GM23248 (cell line): ENCODE results near the gene VAMP2. TPM values are rescaled to one million over a fixed set of nuclear protein-coding genes. Genes with fewer than 3 reads are reported as not detected.

Experiments used
- DNase-seq: peaks from one replicate; pipeline ENCODE4 v3.0.0-alpha.2; 2015
- H2AFZ ChIP-seq: fragments of 200-600 bp; sonication (generic); 2 replicates; pipeline ENCODE4 v1.6.1; 2016; ENCODE audit warnings: antibody characterized with exemption
- H3F3A ChIP-seq: fragments of 200-600 bp; sonication (generic); 2 replicates; pipeline ENCODE4 v1.6.1; 2016; ENCODE audit warnings: mild to moderate bottlenecking, antibody characterized with exemption, mixed run types; ENCODE audit not compliant: insufficient read depth
- H3K27ac ChIP-seq: fragments of 200-600 bp; sonication (generic); 2 replicates; pipeline ENCODE4 v1.5.1; 2016; ENCODE audit warnings: mild to moderate bottlenecking
- H3K27me3 ChIP-seq: fragments of 200-600 bp; sonication (generic); replicated peaks from 2 replicates; pipeline ENCODE4 v1.6.1; 2016; ENCODE audit warnings: mild to moderate bottlenecking; ENCODE audit not compliant: insufficient read depth
- H3K36me3 ChIP-seq: fragments of 200-600 bp; sonication (generic); 2 replicates; pipeline ENCODE4 v1.6.1; 2016; ENCODE audit warnings: low read depth, mild to moderate bottlenecking
- H3K4me1 ChIP-seq: fragments of 200-600 bp; sonication (generic); 2 replicates; pipeline ENCODE4 v1.6.1; 2016; ENCODE audit warnings: mild to moderate bottlenecking; ENCODE audit not compliant: insufficient read depth
- H3K4me2 ChIP-seq: fragments of 200-600 bp; sonication (generic); one replicate; pipeline ENCODE4 v1.6.1; 2016; ENCODE audit warnings: mild to moderate bottlenecking; ENCODE audit not compliant: unreplicated experiment
- H3K4me3 ChIP-seq: fragments of 200-600 bp; sonication (generic); 2 replicates; pipeline ENCODE4 v1.5.1; 2016; ENCODE audit warnings: mild to moderate bottlenecking
- H3K79me2 ChIP-seq: fragments of 200-600 bp; sonication (generic); 2 replicates; pipeline ENCODE4 v1.6.1; 2016; ENCODE audit warnings: mild to moderate bottlenecking; ENCODE audit not compliant: insufficient read depth
- H3K9ac ChIP-seq: fragments of 200-600 bp; sonication (generic); 2 replicates; pipeline ENCODE4 v1.6.1; 2016; ENCODE audit warnings: mild to moderate bottlenecking
- H3K9me2 ChIP-seq: fragments of 200-600 bp; sonication (generic); 2 replicates; pipeline ENCODE4 v1.6.1; 2016; ENCODE audit warnings: mixed run types, mild to moderate bottlenecking, moderate library complexity; ENCODE audit not compliant: insufficient read depth
- H3K9me3 ChIP-seq: fragments of 200-600 bp; sonication (generic); one replicate; pipeline ENCODE4 v1.6.1; 2017; ENCODE audit warnings: low read depth
- H4K20me1 ChIP-seq: fragments of 200-600 bp; sonication (generic); 2 replicates; pipeline ENCODE4 v1.6.0; 2016; ENCODE audit not compliant: insufficient read depth
- EZH2 ChIP-seq: fragments of 200-600 bp; sonication (generic); IDR thresholded peaks from 2 replicates; pipeline ENCODE4 v1.6.1; 2018; ENCODE audit warnings: antibody characterized with exemption, mild to moderate bottlenecking; ENCODE audit not compliant: insufficient read depth, poor library complexity, severe bottlenecking
- EZH2phosphoT487 ChIP-seq: fragments of 200-600 bp; sonication (generic); IDR thresholded peaks from 2 replicates; pipeline ENCODE4 v1.6.1; 2018; ENCODE audit warnings: antibody characterized with exemption, moderate library complexity, mild to moderate bottlenecking, low read depth; ENCODE audit not compliant: insufficient read depth
- WGBS, 2 experiments: methylation state at CpG; one replicate each; pipeline ENCODE4 v1.1.6; 2015 to 2017; ENCODE audit warnings: low lambda C conversion rate in 2 of 2, low coverage in 1 of 2; ENCODE audit errors: missing lambda C conversion rate in 2 of 2; 5-methylcytosine and 5-hydroxymethylcytosine counted together
- in situ Hi-C: fragments of 300-500 bp; cut with MboI; formaldehyde crosslinking; loops from 2 replicates; pipeline ENCODE4 v1.15.0; 2020
- polyA plus RNA-seq: library from polyadenylated mRNA; unstranded; fragments of >200 nt; fragmentation: Nextera tagmentation; extraction: Ambion mirVana; gene quantifications from 2 replicates; pipeline ENCODE4 v1.2.1, GENCODE V29; 2016
- total RNA-seq: library from RNA; depleted of rRNA; stranded (reverse); fragments of >200 nt; shearing (Covaris generic); gene quantifications from 2 replicates; pipeline ENCODE4 v1.2.3, GENCODE V29; 2014

The VAMP2 gene
- total and polyA plus RNA-seq, 2 experiments from 2014 or later = 6.5 to 27.1 TPM

DNA sequence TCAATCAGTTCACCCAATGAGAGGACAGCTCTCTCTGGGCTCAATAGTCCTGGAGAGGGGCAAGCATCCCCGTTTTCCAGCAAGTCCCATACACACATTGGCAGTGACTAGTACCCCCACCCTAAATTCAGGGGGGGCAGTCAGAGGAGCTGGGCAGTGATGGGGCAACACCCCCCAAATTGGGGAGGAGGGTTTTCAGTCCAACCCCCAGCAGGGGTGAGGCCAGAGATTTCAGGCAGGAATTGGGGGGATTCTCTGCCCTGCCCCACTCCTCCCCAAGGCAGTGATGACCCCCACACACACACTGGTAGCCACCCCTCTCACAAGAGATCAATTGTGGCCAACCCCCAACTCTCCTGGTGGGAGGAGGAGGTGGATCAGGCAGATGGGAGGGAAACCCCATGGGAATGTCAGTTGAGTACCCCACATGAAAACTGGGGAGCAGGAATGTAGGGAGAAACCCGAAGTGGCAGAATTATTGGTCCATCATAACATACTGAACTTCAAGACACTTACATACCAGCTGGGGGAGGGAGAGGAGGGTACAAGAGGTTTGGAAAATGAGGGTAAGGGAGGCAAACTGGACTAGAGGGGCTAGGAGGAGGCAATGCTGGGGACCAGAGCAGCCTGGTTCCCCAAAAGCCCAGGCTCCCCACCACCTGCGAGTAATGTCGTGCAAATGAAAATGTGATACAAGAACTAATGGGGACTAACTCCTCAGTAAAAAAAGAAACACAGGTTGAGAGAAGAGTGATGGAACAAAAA is 3.1 kb downstream of the VAMP2 start:
- in situ Hi-C loops = no loop called here
- Histone ChIP-seq H3K27ac (no peak overlapping the region), H3K9ac (no peak overlapping the region), H4K20me1 (no peaks in the 10 kb centered on the region), H3K36me3 (no peaks in the 10 kb centered on the region), H3F3A (peaks cover 31% of the 10 kb centered on the region), H3K9me2 (no peaks in the 10 kb centered on the region), H3K9me3 (no peaks in the 10 kb centered on the region), H2AFZ (no peak overlapping the region), H3K4me3 (no peak overlapping the region), H3K79me2 (peaks cover 33% of the 10 kb centered on the region), H3K4me1 (peaks cover 43% of the 10 kb centered on the region), H3K4me2 (no peak overlapping the region), H3K27me3 (no peaks in the 10 kb centered on the region)
- no peak for DNase-seq
- 71 to 74% methylated on average over 4 of the region's 4 CpGs for WGBS, 2 experiments
- TF ChIP-seq EZH2phosphoT487 (no peak), EZH2 (no peak)

DNA sequence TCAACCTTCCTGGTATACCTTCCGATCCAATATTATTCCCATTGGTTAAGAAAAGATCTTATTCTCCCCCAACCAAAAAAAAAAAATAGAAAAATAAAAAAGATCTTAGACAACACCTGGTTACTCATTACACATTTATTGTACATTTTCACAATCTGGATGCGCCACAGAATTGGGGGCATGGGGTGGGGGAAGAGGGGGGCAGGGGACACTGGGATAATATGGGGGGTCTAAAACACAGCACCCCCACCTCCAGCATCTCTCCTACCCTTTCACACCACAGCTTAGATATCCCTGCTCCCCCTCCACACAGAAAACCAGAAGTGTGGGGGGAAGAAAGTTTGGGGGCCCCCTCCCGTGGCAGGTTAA is 3.7 kb downstream of the VAMP2 start:
- Histone ChIP-seq H3F3A (peaks cover 27% of the 10 kb centered on the region), H4K20me1 (no peaks in the 10 kb centered on the region), H3K27me3 (no peaks in the 10 kb centered on the region), H3K27ac (no peak overlapping the region), H3K4me1 (peaks cover 40% of the 10 kb centered on the region), H3K36me3 (no peaks in the 10 kb centered on the region), H3K4me2 (no peak overlapping the region), H3K4me3 (no peak overlapping the region), H2AFZ (no peak overlapping the region), H3K9me2 (no peaks in the 10 kb centered on the region), H3K9ac (no peak overlapping the region), H3K79me2 (peaks cover 36% of the 10 kb centered on the region), H3K9me3 (no peaks in the 10 kb centered on the region)
- 48 to 60% methylated on average over 3 of the region's 3 CpGs for WGBS, 2 experiments
- TF ChIP-seq EZH2phosphoT487 = no peak
- TF ChIP-seq EZH2 = no peak
- DNase-seq = no peak
- in situ Hi-C loops = no loop called here

DNA sequence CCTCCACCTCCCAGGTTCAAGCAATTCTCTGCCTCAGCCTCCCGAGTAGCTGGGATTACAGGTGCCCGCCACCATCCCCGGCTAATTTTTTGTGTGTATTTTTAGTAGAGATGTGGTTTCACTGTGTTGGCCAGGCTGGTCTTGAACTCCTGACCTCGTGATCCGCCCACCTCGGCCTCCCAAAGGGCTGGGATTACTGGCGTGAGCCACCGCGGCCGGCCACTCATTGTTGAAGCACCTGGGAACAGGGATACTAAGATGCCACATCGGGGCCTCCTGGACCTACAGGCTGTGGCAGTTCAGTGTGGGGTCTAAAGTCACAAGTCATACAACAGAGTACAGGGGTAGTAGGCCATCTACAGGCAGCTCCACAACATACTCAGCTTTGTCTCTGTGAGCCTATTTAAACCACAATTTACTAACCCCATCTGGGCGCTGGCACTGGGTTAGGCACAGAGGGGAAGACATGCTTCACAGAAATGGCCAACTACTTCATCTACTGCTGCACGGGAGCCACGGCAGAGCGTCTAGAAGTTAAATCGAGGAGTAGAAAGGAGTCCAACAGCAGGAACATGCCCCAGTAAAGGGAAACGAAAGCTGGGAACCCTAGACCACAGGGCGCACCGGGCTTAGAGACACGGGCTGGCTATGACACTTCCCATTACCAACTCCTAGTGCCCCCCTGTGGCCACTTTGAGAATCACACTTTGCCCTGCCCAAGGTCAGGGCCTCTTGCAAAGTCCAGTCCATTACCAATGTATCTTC is 4.3 kb downstream of the VAMP2 start:
- H3K9ac ChIP-seq = peak overlapping the region; percentile 64
- peaks cover 24% of the 10 kb centered on the region for H3F3A ChIP-seq
- H4K20me1 ChIP-seq = no peaks in the 10 kb centered on the region
- in situ Hi-C loops = no loop called here
- no peaks in the 10 kb centered on the region for H3K9me3 ChIP-seq
- no peak overlapping the region for H2AFZ ChIP-seq
- DNase-seq = peak; percentile 92
- H3K27ac ChIP-seq = peak overlapping the region; percentile 99
- H3K36me3 ChIP-seq = no peaks in the 10 kb centered on the region
- H3K4me1 ChIP-seq = peaks cover 38% of the 10 kb centered on the region
- TF ChIP-seq EZH2phosphoT487 = no peak
- no peak for TF ChIP-seq EZH2
- no peaks in the 10 kb centered on the region for H3K27me3 ChIP-seq
- no peak overlapping the region for H3K4me3 ChIP-seq
- H3K79me2 ChIP-seq = peaks cover 36% of the 10 kb centered on the region
- 48 to 53% methylated on average over 20 of the region's 20 CpGs for WGBS, 2 experiments
- H3K9me2 ChIP-seq = no peaks in the 10 kb centered on the region
- H3K4me2 ChIP-seq = no peak overlapping the region

DNA sequence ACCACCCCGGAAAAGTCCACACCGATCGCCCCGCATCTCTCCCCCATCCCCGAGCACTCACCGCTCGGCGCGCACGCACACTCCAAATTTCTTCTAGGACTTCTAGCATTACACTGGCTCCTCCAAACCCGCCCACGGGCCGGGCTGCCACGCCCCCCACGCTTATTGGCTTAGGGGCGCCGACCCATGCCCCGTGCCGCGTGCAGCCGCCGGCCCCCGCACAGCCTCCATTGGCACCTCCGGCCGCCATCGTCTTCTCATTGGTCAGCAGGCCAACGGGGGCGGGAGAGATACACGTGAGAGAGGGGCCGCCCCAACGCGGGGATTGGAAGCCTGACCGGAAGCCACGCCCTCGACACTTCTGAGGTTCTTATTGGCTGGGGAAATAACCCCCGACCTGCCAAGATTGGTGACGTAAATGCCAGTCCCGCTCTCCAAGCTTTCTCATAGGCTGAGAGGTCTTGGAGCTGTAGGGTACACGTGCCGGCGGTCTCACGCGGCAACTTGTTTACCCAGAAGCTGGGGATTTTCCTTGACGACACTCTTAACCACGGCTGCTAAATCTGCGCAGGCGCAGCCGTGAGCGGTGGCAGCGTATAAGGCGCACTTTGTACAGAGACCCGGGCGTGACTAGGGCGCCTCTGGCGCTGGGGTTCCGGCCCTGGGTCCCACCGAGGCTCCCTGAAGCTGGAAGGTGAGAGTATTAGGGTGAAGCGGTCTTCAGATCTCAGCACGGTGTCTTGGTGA is 6.3 kb downstream of the VAMP2 start:
- H3K4me3 ChIP-seq = peak overlapping the region; percentile 79
- TF ChIP-seq EZH2phosphoT487 = no peak
- no peak for TF ChIP-seq EZH2
- peaks cover 24% of the 10 kb centered on the region for H3K79me2 ChIP-seq
- H3K4me1 ChIP-seq = peaks cover 40% of the 10 kb centered on the region
- WGBS, 2 experiments = 0% methylated on average over 55 to 59 of the region's 59 CpGs
- peak overlapping the region; percentile 84 for H3K4me2 ChIP-seq
- H3K27ac ChIP-seq = peak overlapping the region; percentile 100
- H2AFZ ChIP-seq = no peak overlapping the region
- no peaks in the 10 kb centered on the region for H3K27me3 ChIP-seq
- H3K36me3 ChIP-seq = no peaks in the 10 kb centered on the region
- peaks cover 30% of the 10 kb centered on the region for H3F3A ChIP-seq
- no peaks in the 10 kb centered on the region for H3K9me2 ChIP-seq
- in situ Hi-C loops = no loop called here
- no peaks in the 10 kb centered on the region for H3K9me3 ChIP-seq
- no peaks in the 10 kb centered on the region for H4K20me1 ChIP-seq
- H3K9ac ChIP-seq = peak overlapping the region; percentile 99
- peak; percentile 100 for DNase-seq
